ENCODE data around the gene SPAG8.

The SPAG8 gene

GRCh38 chr9:35808433-35808832, 3.6 kb downstream of the SPAG8 start:
- no peak for DNase-seq

GRCh38 chr9:35806101-35806500, 6.0 kb downstream of the SPAG8 start:
- DNase-seq: no peak

GRCh38 chr9:35801328-35802128, 10.5 kb downstream of the SPAG8 start:
- no peak for DNase-seq

- DNase-seq: no peak
Measured at GRCh38 chr9:35800530-35800929, 11.5 kb downstream of the SPAG8 start.

- no peak for DNase-seq
Measured at GRCh38 chr9:35798658-35799374, 13.2 kb downstream of the SPAG8 start.

GRCh38 chr9:35797311-35798109, 14.6 kb downstream of the SPAG8 start:
- DNase-seq: no peak

GRCh38 chr9:35795695-35796094, 16.4 kb downstream of the SPAG8 start:
- no peak for DNase-seq

- no peak for DNase-seq
Measured at GRCh38 chr9:35793461-35793860, 18.6 kb downstream of the SPAG8 start.

GRCh38 chr9:35792826-35793225, 19.2 kb downstream of the SPAG8 start:
- DNase-seq: no peak

GRCh38 chr9:35792024-35792813, 19.8 kb downstream of the SPAG8 start:
- DNase-seq: no peak

- DNase-seq: no peak
Measured at GRCh38 chr9:35791297-35791921, 20.7 kb downstream of the SPAG8 start, which contains the start of gene NPR2. NPR2 (plus strand) TSS chr9:35791591; CDS start chr9:35792409, 818 bp downstream.

GRCh38 chr9:35790385-35791296, 21.4 kb downstream of the SPAG8 start:
- DNase-seq: peak; percentile 88

GRCh38 chr9:35790025-35790384, 22.1 kb downstream of the SPAG8 start:
- no peak for DNase-seq

GRCh38 chr9:35789541-35789940, 22.5 kb downstream of the SPAG8 start:
- DNase-seq: no peak

GRCh38 chr9:35783418-35783817, 28.6 kb downstream of the SPAG8 start:
- DNase-seq: no peak

GRCh38 chr9:35781066-35781465, 31.0 kb downstream of the SPAG8 start:
- no peak for DNase-seq

- DNase-seq: no peak
Measured at GRCh38 chr9:35778496-35778895, 33.6 kb downstream of the SPAG8 start.

GRCh38 chr9:35776018-35776417, 36.0 kb downstream of the SPAG8 start:
- peak; percentile 89 for DNase-seq

GRCh38 chr9:35774907-35775635, 37.0 kb downstream of the SPAG8 start:
- DNase-seq: peak; percentile 28

GRCh38 chr9:35771943-35772342, 40.1 kb downstream of the SPAG8 start:
- peak; percentile 55 for DNase-seq

Measured in NCI-H1105 treated with DMSO at 0.1 percent for 48 hours (cell line).